Stimulated activated CD8-positive, alpha-beta memory T cell treated with anti-CD3 and anti-CD28 coated beads, Interleukin-15, amount 100 ng/mL, for 1 hour (primary cell): Measurements from ENCODE around the gene DCAF15.

Experiments
- DNase-seq: peaks from one replicate; pipeline ENCODE4 v3.0.0-alpha.2; 2020; ENCODE audit warnings: low read depth

DCAF15 gene

DNA sequence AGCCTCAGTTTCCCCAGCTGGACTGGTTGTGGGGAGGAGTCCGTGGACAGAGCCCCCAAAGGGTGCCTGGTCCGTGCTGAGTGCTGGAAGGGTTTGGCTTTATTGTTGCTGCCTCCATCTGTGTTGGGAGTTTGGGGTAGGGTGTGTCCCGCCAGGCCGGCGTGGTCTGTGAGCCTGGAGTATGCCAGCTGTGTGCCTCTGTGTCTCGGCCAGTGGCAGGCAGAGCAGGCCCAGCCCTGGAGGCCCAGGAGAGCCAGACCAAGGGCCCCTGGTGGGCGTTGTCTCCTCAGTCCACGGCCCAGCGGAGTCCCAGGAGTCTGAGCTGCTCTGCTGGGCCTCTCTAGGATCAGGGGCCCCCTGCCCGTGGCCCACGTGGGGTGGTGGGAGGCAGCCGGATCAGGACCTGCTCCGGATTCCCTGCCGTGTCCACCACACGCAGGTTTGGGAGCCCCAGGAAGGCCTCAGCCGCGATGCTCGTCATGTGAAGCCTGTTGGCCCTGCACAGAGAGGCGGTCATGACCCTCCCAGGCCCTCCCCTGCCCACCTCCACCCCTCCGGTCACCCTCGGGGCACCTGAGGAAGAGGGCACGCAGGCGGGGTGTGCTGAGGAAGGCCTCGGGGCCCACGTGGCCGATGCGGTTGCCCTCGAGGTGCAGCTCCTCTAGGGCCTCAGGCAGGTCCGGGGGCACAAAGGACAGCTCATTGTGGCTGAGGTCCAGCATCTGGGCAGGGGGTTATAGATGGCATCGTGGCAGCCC, 20.7 kb upstream of the DCAF15 start:
- DNase-seq: no peak

GRCh38 chr19:13932149-13932637, 20.1 kb upstream of the DCAF15 start:
- DNase-seq: no peak

GRCh38 chr19:13932911-13933393, 19.4 kb upstream of the DCAF15 start:
- no peak for DNase-seq

- DNase-seq: no peak
Observed at GRCh38 chr19:13934785-13935109, 17.6 kb upstream of the DCAF15 start.

- DNase-seq: no peak
Observed at GRCh38 chr19:13935765-13936510, 16.4 kb upstream of the DCAF15 start.

GRCh38 chr19:13937479-13938300, 14.6 kb upstream of the DCAF15 start:
- no peak for DNase-seq

DNA sequence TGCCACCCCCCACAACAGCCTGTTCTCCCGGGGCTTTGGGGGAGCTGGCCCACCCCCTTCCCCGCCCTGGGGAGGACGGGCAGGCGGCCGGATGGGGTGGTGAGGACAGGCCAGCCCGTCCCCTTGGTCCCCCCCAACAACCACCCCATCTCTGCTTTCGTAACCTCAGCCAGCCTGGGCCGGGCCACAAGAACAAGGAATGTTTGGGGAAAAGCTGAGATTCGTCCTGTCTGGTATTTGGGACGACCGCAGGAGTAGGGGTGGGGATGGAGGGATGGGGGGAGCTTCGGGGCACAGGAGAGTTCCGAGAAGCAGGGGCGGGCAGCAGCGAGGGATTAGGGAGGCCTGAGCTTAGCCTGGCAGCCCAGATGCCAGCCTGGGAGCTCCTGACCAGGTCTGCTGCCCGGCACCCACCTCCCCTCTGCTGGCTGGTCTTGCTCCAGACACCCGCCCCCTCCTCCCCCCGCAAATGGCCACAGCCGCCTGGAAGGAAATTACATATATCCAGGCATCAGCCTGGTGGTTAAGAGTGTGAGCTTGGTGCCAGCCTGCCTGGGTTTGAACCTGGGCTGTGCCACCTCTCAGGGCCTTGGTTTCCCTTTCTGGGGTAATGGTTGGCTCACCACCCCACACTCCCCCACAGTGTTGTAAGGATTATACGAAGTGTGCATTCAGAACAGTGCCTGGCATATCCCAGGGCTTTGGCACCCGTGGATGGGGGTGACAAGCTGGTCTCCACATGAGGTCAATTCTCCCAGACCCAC, 13.8 kb upstream of the DCAF15 start, which contains the start of gene PODNL1:
Gene PODNL1, minus strand, starts transcription at position 117 of the 764 bp plus-strand sequence. CDS start 236 bp downstream, outside the sequence.
- no peak for DNase-seq

- DNase-seq: no peak
Observed at GRCh38 chr19:13942023-13942684, 10.2 kb upstream of the DCAF15 start.

- DNase-seq: no peak
Observed at GRCh38 chr19:13946414-13946813, 5.9 kb upstream of the DCAF15 start.

GRCh38 chr19:13951043-13951442, 1.3 kb upstream of the DCAF15 start:
- DNase-seq: no peak

GRCh38 chr19:13951799-13952153, 533 bp upstream of the DCAF15 start:
- DNase-seq: no peak

DNA sequence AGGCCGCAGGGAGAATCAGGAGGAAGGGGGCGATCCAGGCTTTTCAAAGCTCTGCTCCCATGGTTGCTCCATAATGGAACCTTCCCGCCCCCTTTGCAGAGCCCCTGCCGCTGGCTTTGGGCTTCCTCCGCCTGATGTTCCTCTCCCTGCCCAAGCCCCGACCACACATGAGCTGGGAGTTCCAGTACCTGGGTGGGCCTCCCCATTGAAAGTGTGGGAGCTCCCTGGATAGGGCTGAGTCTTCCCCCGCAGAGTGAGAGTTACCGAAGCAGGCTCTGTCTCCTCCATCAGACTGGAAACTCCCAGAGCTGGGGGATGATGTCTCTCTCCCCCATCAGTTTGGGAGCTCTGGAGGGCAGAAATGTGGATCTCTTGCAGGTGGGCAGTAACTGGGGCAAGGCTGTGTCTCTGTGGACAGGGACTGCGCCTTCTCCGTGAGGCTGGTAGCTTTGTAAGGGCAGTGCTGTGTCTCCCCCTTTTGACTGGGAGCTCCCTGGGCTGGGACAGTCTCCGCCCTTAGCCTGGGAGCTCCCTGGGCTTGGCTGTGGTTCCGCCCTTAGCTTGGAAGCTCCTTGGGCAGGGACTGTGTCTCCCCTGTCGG, 722 bp downstream of the DCAF15 start:
- no peak for DNase-seq

GRCh38 chr19:13954185-13954584, 1.9 kb downstream of the DCAF15 start:
- DNase-seq: no peak

DNA sequence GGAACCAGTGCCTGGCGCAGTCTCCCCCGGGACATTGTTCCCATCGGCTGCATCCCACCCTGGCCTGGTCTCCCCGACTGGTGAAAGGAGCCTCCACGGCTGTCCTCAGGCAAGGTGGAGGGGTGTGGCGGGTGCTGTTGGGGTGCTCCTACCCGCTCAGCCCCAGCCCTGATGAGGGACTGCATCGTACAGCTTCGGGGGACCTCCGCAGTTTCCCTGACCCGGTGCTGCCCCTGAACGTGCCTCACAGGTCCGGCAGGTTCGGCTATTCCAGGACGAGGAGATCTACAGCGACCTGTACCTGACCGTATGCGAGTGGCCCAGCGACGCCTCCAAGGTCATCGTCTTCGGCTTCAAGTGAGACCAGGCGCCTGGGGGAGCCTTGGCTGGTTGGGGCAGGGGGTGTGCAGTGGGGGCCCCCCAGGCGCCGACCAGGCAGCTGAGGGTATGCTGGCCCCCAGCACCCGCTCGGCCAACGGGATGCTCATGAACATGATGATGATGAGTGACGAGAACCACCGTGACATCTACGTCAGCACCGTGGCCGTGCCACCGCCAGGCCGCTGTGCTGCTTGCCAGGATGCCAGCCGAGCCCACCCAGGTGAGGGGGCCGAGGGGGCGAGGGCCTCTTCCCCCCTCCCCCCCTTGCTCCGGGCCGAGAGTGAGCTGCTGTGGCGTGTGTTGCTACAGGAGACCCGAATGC, 3.5 kb downstream of the DCAF15 start:
- DNase-seq: no peak

- DNase-seq: no peak
Observed at GRCh38 chr19:13956365-13956744, 4.0 kb downstream of the DCAF15 start.

DNA sequence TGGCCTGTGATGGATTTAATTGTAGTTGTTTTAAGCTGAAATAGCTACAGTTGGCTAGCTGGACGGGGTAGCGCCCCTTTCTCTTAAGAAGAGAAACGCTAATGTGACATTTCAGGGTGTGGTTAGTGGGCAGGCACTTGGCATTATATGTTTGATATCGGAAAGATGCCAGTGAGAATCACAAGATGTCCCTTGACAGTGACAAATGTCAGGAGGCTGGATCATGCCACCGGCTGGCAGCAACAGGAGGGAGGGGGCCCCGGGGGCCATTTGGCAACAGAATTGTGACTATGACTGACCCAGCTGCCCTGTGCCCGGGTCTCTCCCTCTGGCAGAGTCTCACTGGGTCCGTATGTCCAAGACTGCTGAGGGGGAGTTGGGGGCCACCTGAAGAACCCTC, 4.7 kb downstream of the DCAF15 start:
- no peak for DNase-seq

- no peak for DNase-seq
Observed at GRCh38 chr19:13958043-13958442, 5.7 kb downstream of the DCAF15 start.

- DNase-seq: no peak
Observed at GRCh38 chr19:13959141-13959961, 7.0 kb downstream of the DCAF15 start.
